ENCODE results near the gene MTX2. TPM values are rescaled to one million over a fixed set of nuclear protein-coding genes. Genes with fewer than 3 reads are reported as not detected.

The MTX2 gene
- total RNA-seq, 4 donors from 2014 or later, result 27.1 to 33.3 (median 29.1) TPM

DNA sequence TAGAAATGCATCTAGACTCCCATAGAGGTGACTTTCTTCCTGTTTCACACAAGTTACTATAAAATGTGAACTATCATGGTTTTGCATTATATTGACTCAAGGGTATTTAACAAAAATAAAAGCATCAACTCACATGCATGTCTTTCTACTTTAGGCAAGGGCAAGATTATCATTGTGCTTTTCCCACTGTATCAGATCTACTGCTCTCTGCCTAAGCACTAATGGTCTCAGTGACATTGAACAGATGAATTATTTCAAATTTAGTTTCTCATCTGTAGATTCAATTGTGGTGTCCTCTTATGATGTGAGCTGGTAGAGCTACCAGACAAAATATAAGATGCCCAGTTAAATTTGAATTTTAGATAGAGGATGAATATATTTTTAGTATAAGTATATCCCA lies 113.9 kb downstream of the MTX2 start:
- intact Hi-C loops (cut with DNase I; ENCODE audit: low total_unique reads), result no loop called here
- no peak for DNase-seq (ENCODE audit: low spot score in 2 of 2)
- no peak for TF ChIP-seq POLR2A (IDR thresholded peaks at IDR 0.05)
- TF ChIP-seq, protein P1, sequence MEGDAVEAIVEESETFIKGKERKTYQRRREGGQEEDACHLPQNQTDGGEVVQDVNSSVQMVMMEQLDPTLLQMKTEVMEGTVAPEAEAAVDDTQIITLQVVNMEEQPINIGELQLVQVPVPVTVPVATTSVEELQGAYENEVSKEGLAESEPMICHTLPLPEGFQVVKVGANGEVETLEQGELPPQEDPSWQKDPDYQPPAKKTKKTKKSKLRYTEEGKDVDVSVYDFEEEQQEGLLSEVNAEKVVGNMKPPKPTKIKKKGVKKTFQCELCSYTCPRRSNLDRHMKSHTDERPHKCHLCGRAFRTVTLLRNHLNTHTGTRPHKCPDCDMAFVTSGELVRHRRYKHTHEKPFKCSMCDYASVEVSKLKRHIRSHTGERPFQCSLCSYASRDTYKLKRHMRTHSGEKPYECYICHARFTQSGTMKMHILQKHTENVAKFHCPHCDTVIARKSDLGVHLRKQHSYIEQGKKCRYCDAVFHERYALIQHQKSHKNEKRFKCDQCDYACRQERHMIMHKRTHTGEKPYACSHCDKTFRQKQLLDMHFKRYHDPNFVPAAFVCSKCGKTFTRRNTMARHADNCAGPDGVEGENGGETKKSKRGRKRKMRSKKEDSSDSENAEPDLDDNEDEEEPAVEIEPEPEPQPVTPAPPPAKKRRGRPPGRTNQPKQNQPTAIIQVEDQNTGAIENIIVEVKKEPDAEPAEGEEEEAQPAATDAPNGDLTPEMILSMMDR (IDR thresholded peaks at IDR 0.05), result no peak
- no peak overlapping the region for H3K4me3 ChIP-seq (ENCODE audit: low read depth, poor library complexity, severe bottlenecking)

DNA sequence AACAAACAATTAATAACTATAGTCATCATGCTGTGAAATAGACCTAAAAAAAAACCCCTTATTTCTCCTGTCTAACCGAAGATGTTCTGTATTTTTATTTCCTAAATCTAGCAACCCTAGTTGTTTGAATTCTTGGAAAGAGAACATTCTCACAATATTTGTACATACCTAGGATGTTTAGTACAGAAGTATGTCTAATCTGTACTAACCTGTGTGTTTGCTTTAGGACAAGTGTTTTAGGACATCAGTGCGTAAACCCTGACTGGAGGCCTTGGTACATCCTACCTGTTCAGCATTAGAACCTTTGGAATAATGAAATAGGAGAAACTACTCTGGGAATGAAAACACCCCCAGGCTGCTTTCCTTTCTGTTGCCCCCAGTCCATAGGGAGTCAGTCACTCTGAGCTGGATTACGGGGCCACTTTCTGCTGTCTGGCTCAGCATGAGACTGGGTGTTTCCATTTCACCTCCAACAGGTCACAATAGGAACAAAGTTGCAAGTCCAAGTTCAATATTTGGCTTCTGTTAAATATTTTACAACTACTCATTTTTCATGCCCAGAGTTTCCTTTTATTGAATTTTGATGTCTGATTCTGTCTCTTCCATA lies 114.7 kb downstream of the MTX2 start:
- intact Hi-C loops (cut with DNase I; ENCODE audit: low total_unique reads), result no loop called here
- TF ChIP-seq POLR2A (IDR thresholded peaks at IDR 0.05), result no peak
- TF ChIP-seq, protein P1 (IDR thresholded peaks at IDR 0.05), result no peak
- DNase-seq (ENCODE audit: low spot score in 2 of 2), result no peak
- no peak overlapping the region for H3K4me3 ChIP-seq (ENCODE audit: low read depth, poor library complexity, severe bottlenecking)
- WGBS, 2 donors, result 79 to 93% methylated on average over 3 of the region's 3 CpGs

DNA sequence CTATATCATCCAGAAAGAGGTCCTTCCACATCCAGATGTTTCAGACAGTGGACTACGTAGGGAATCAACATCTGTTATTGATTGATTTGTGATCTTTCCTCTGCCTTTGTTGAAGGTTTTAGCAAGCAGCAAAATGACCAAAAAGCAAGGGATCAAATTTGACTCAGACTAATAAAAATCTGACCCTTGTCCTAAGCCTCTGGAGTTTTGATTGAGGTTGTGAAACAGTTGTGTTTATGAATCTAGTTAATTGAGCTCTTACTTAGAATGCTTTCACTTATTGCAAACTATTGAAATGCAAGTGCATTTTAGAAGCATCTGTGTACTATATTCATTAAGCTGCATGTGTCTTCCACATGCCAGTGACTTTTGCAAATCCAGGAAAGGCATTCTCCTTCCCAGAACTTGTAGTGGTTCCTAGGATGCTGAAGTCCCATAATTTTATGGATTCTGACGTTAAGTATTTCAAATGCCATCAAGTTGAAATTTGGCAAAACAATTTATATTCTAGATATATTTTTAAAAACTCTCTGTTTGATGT lies 116.0 kb downstream of the MTX2 start:
- intact Hi-C loops (cut with DNase I; ENCODE audit: low total_unique reads), result no loop called here
- no peak overlapping the region for H3K4me3 ChIP-seq (ENCODE audit: low read depth, poor library complexity, severe bottlenecking)
- DNase-seq (ENCODE audit: low spot score in 2 of 2), result no peak
- 60 to 67% methylated on average over 2 of the region's 2 CpGs for WGBS, 2 donors
- TF ChIP-seq, protein P1 (IDR thresholded peaks at IDR 0.05), result no peak
- TF ChIP-seq POLR2A (IDR thresholded peaks at IDR 0.05), result no peak

DNA sequence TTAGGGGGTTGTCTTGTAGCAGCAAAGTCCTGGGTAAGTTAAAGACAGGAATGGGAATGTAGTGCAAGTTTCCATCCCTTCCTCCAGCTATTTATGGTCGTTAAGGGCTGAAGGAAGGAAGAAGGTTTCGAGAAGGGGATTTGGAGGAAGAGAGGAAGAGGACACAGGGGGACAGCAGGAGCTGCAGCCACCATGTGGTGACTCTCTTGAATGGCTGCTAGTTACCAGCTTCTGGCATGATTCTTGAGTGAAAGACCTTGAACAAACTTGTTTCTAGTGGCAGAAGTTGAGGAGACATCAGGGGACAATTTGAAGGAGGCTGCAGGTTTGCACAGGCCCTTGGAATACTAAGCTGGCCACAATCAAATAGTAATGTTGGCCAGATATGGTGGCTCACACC lies 116.6 kb downstream of the MTX2 start:
- TF ChIP-seq, protein P1 (IDR thresholded peaks at IDR 0.05), result no peak
- TF ChIP-seq POLR2A (IDR thresholded peaks at IDR 0.05), result no peak
- 43 to 51% methylated on average over 2 of the region's 2 CpGs for WGBS, 2 donors
- no peak overlapping the region for H3K4me3 ChIP-seq (ENCODE audit: low read depth, poor library complexity, severe bottlenecking)
- intact Hi-C loops (cut with DNase I; ENCODE audit: low total_unique reads), result no loop called here
- no peak for DNase-seq (ENCODE audit: low spot score in 2 of 2)

Other genes with a start within 250 kb of the MTX2 start
- gene EVX2, start 185.5 kb upstream of the MTX2 start, total RNA-seq, result not detected
- gene HOXD13, start 176.7 kb upstream of the MTX2 start, total RNA-seq, result under 1 TPM in 1 of 4 donors, not detected in 3; 0.10 TPM
- gene HOXD12, start 169.6 kb upstream of the MTX2 start, total RNA-seq, result under 1 TPM in 1 of 4 donors, not detected in 3; 0.27 TPM
- gene HOXD11, start 162.2 kb upstream of the MTX2 start, total RNA-seq, result under 1 TPM in 1 of 4 donors, not detected in 3; 0.23 TPM
- gene HOXD10, start 152.7 kb upstream of the MTX2 start, total RNA-seq, result 1 to 10 TPM in 2 of 4 donors, under 1 TPM in 1, not detected in 1; 0.29 to 3.1 (median 1.4) TPM
- gene HOXD9, start 146.7 kb upstream of the MTX2 start, total RNA-seq, result 1 to 10 TPM in 3 of 4 donors, under 1 TPM in 1; 0.89 to 5.3 (median 2.1) TPM
- gene HOXD8, start 139.7 kb upstream of the MTX2 start, total RNA-seq, result 1 to 10 TPM; 2.4 to 8.9 (median 6.0) TPM
- 1 to 10 TPM in 2 of 4 donors, not detected in 2; 2.2 to 2.6 TPM for gene HOXD4, start 117.9 kb upstream of the MTX2 start, total RNA-seq
- 1 to 10 TPM in 2 of 4 donors, under 1 TPM in 1, not detected in 1; 0.56 to 3.1 (median 1.7) TPM for gene HOXD3, start 112.1 kb upstream of the MTX2 start, total RNA-seq
- under 1 TPM in 3 of 4 donors, not detected in 1; 0.23 to 0.55 (median 0.27) TPM for gene HOXD1, start 80.8 kb upstream of the MTX2 start, total RNA-seq

All from lower leg skin (tissue), 4 donors.